NCI-H1417 (cell line): ENCODE data around the gene ETHE1.
A peak's percentile ranks its signal among the peaks of the same experiment; 100 is the strongest.

Experiments used
- DNase-seq, 3 experiments: peaks; one replicate each; lab custom pipeline; 2025; lab: John Stamatoyannopoulos, UW

Gene ETHE1

DNA sequence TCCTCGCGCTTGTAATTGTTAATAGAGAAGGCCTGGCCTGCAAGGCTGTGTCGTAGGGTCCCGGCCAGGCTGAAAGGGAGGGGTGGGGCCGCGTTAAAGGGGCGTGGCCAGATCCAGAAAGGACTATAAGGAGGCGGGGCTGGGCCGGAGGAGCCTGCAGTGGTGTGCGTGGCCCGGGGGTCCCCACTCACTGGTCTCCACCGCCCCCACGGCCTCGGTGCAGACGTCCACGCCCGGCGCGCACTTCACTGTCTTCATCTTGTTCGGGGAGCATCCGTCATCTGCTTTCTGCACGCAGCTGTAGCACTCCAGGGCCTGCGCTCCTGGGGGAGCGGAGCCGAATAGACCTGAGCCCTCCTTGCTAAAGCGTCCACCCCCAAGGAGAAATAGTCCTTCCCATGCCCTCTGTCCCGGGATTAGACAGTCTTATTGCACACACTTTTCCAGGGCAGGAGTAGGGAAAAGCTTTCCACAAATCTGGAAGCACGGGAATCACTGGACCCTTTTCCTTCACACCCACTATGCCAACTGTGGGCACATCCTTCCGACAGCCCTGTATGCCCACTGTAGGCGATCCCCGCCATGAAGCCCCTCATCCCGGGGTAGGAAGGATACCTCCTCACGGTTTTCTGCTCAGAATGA lies 62.7 kb downstream of the ETHE1 start:
- DNase-seq, result no peak

DNA sequence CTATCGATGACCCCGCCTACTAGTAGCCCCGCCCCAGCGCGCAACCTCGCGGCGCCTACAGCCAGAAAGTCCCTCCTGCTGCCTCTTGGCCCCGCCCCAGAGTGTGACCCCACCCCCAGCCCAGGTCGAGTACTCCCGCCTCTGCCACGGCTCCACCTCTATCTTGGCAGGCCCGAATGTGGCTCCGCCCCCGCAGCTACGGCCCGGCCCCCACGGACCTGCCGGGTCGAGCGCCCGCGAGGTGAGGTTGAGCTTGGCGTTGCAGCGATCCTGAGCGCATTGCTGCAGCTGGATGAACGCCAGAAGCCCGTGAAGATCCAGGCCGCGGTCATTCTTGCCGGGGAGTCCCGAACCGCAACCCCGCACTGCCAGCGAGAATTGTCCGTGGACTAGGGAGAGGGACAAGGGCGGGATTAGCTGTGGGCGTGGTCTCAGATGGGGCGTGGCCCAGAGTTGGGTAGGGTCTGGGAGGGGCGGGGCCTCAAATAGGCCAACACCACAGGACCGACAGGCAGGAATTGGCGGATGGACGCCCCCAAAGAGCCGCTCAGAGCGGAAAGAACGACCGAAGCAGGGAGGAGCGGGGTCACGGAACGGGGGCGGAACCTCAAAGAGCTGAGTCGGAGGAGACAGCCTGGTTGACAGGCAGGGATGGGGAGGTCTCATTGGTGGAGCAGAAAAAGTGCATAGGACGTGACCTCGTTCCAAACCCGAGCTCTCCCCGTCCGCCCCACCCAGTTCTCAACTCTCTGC lies 63.4 kb downstream of the ETHE1 start:
- peak; percentile 63 to 96 (median 93) for DNase-seq

DNA sequence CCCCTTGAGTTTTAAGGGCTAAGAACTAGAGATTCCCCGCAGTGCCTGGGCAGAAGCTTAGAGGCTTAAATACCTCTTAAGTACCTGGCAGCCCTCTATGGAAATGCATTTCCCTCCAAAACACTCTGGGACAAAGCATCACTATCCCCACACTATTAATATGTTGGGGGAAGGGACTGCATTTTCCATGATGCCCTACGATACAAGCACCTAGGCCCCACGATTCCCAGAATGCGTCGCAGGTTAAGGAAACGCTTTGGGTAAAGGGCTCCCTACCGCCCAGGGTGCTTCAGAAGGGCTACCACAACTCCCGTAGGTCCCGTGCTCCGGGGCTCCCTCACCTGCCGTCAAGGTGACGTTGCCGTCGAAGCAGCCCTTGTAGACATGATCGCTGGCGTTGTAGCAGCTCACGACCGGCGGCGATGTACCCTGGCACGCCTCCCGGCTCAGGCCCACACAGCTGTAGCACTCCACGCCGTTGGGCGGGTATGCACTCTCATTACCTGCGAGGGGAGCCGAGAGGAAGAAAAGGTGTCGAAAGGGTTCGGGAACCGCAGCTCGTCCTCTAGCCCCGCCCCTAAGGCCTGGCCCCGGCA lies 64.1 kb downstream of the ETHE1 start:
- DNase-seq, result no peak

DNA sequence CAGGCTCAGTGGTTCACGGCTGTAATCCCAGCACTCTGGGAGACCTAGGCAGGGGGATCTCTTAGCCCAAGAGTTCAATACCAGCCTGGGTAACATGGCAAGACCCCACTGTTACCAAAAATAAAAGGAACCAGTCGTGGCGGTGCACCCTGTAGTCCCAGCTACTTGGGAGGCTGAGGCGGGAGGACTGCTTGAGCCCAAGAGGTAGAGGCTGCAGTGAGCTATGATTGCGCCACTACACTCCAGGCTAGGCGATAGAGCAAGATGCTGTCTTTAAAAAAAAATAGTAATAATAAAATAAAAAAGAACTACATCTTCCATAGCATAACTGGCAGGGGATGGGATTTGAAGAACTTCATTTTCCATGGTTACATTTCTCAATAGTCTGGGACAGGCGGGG lies 64.6 kb downstream of the ETHE1 start:
- DNase-seq, result no peak

DNA sequence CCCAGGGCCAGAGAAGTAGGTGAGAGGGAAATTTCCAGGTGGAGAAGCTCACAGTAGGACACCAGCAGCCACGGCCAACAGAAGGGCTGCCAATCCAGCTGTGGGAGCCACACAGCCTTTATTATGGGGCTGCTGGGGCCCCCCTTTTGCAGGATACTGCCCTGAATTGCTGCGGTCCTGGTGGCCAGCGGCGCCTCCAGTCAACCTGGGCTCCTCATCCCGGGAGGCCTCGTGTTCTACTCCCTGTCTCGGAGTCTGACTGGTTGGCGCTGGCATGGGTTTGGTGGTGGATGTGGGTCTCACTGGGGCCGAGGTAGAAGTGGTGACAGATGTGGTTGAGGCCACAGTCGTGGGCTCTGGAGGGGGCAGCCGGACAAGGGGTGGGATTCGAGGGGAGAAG lies 65.7 kb downstream of the ETHE1 start:
- DNase-seq, result no peak

DNA sequence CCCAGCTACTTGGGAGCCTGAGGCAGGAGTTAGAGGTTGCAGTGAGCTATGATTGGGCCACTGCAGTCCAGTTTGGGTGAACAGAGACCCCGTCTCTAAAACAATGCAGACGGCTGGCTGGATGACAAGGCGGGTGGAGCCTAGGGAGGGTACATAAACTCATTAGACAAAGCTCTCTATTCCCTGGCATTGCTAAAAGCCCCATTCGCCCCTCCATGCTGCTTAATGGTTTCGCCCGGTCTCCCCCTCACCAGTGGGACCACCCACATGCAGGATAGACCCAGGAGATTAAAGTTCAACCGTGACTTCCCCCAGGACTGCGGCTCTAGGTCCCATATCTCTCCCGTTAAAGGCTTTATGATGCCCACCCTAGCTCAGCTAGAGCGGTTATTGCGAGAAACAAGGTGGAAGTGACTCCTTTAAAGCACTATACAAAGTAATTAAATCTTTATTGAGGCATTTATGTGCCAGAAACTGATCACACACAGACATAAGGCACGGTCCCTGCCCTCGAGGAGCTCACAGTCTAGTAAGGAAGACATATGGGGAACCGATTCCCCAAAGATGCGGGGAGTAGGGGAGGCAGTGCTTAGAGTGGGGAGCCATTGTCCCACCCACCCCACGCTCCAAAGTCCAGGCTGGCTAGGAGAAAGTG lies 66.5 kb downstream of the ETHE1 start:
- no peak for DNase-seq

DNA sequence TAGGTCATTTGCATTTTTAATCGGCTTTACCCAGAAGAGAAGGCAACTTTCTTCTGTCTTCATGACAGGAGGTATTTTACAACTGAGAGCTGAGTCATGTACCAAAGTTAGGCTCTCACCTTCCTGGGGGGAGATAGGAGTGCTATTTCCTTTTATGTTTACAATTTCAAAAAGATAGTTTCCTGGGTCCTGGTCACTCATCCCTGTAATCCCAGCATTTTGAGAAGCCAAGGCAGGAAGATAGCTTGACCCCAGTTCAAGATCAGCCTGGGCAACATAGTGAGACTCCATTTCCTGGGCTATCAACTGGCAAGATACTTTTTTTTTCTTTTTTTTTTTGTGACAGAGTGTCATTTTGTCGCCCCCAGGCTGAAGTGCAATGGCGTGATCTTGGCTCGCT lies 69.2 kb downstream of the ETHE1 start:
- DNase-seq, result no peak
